GM12892 (cell line): ENCODE data around the gene ZNF41.

Source experiments
- DNase-seq: peaks from one replicate; pipeline ENCODE4 v3.0.0; 2011; ENCODE audit not compliant: insufficient read length
- FAIRE-seq: peaks from 2 replicates; lab custom pipeline; 2011; peaks lifted over from hg19 to GRCh38; lab: Jason Lieb, UNC
- POLR2A ChIP-seq: IDR thresholded peaks from 2 replicates; pipeline ENCODE4 v1.6.1; 2011; ENCODE audit warnings: low read depth, low read length, control low read depth
- POLR2AphosphoS5 ChIP-seq: IDR thresholded peaks from 2 replicates; pipeline ENCODE4 v1.6.1; 2011; ENCODE audit warnings: low read depth, low read length, control low read depth
- TAF1 ChIP-seq: IDR thresholded peaks from 2 replicates; pipeline ENCODE4 v1.6.1; 2011; ENCODE audit warnings: low read depth, mild to moderate bottlenecking, control low read depth, low read length, borderline replicate concordance

Gene ZNF41

GRCh38 chrX:47446431-47446830 lies 36.6 kb downstream of the ZNF41 start:
- TF ChIP-seq TAF1 (no peak), POLR2A (no peak), POLR2AphosphoS5 (no peak)
- FAIRE-seq (no peak), DNase-seq (no peak)

- TF ChIP-seq TAF1 (no peak), POLR2A (no peak), POLR2AphosphoS5 (no peak)
- DNase-seq (no peak), FAIRE-seq (no peak)
Measured at GRCh38 chrX:47430925-47431324, 52.1 kb downstream of the ZNF41 start.

- FAIRE-seq: no peak
- TF ChIP-seq TAF1 (no peak), POLR2AphosphoS5 (no peak)
- DNase-seq: no peak
Measured at GRCh38 chrX:47422444-47422843, 60.6 kb downstream of the ZNF41 start.

- TF ChIP-seq TAF1 (no peak), POLR2A (no peak), POLR2AphosphoS5 (no peak)
- FAIRE-seq (no peak), DNase-seq (no peak)
Measured at GRCh38 chrX:47420962-47421361, 62.1 kb downstream of the ZNF41 start.

GRCh38 chrX:47420265-47420664 lies 62.8 kb downstream of the ZNF41 start:
- FAIRE-seq: no peak
- no peak for TF ChIP-seq POLR2AphosphoS5

GRCh38 chrX:47413179-47413594 lies 69.8 kb downstream of the ZNF41 start:
- TF ChIP-seq TAF1: no peak
- TF ChIP-seq POLR2AphosphoS5: no peak
- TF ChIP-seq POLR2A: no peak
- no peak for FAIRE-seq

More at GRCh38 chrX:47420265-47420664, 62.8 kb downstream of the ZNF41 start:
- DNase-seq: no peak

More at GRCh38 chrX:47413179-47413594, 69.8 kb downstream of the ZNF41 start:
- no peak for DNase-seq
